D721Med (cell line): ENCODE measurements around the gene PPP3CA.

Experiments
- DNase-seq: peaks from one replicate; pipeline ENCODE4 v3.0.0; 2011; ENCODE audit warnings: low spot score; ENCODE audit not compliant: insufficient read length
- FAIRE-seq: peaks from 2 replicates; lab custom pipeline; 2011; peaks lifted over from hg19 to GRCh38; lab: Jason Lieb, UNC
- TF ChIP-seq, protein P1 (sequence below): IDR thresholded peaks from 2 replicates; pipeline ENCODE4 v1.5.1; 2012; ENCODE audit warnings: mild to moderate bottlenecking, control low read depth; ENCODE audit not compliant: insufficient read depth; ENCODE audit errors: missing control alignments

Gene PPP3CA

DNA sequence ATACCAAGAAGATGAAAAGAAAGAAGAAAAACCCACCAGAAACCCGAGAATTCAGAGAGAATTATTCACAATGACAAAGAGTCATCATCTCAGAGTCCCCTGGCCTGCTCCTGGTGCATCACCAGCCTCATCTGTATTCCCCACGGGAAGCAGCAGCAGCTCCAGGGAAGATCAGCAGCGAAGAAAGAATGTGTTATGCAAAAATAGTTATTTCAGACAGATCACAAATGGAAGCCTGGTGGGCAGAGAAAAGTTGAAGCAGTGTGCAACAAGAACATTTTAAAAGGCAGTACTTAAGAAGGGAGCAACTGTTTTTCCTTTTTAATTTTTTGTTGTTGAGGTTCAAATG, 189.2 kb downstream of the PPP3CA start:
- TF ChIP-seq, protein P1, sequence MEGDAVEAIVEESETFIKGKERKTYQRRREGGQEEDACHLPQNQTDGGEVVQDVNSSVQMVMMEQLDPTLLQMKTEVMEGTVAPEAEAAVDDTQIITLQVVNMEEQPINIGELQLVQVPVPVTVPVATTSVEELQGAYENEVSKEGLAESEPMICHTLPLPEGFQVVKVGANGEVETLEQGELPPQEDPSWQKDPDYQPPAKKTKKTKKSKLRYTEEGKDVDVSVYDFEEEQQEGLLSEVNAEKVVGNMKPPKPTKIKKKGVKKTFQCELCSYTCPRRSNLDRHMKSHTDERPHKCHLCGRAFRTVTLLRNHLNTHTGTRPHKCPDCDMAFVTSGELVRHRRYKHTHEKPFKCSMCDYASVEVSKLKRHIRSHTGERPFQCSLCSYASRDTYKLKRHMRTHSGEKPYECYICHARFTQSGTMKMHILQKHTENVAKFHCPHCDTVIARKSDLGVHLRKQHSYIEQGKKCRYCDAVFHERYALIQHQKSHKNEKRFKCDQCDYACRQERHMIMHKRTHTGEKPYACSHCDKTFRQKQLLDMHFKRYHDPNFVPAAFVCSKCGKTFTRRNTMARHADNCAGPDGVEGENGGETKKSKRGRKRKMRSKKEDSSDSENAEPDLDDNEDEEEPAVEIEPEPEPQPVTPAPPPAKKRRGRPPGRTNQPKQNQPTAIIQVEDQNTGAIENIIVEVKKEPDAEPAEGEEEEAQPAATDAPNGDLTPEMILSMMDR = no peak
- DNase-seq (no peak), FAIRE-seq (no peak)

DNA sequence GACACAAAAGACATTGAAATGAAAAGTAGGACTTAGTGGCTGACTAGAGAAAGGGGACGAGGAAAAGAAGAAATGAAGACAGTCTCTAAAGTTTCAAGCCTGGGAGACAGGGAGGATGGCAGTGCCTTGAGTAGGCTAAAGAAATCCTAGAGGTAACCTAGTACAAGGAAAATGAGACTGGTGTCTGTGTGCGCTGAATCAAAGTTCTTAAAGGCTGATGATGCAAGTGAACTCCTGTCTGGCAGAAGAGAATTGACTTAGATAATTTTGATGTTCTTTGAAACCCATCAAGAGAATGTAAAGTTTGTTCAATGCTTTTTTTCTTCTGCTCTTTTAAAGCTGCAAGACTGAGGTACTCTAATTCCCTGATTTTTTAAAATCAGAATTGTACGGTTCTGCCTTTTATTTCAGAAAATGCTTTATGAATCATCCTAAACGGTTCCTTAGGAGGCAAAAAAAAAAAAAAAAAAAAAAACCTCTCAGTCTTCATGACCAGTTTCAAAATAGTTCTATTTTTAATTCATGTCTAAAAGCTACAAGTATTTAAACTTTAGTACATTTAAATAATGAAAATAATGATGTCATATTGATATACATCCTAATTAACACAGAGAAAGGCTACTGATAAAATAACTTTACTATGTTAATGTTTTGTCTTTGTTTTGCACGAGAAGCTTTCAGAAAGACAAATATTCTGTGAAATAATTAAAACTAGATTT, 189.8 kb downstream of the PPP3CA start:
- FAIRE-seq = no peak
- no peak for DNase-seq
- TF ChIP-seq, protein P1 = no peak

DNA sequence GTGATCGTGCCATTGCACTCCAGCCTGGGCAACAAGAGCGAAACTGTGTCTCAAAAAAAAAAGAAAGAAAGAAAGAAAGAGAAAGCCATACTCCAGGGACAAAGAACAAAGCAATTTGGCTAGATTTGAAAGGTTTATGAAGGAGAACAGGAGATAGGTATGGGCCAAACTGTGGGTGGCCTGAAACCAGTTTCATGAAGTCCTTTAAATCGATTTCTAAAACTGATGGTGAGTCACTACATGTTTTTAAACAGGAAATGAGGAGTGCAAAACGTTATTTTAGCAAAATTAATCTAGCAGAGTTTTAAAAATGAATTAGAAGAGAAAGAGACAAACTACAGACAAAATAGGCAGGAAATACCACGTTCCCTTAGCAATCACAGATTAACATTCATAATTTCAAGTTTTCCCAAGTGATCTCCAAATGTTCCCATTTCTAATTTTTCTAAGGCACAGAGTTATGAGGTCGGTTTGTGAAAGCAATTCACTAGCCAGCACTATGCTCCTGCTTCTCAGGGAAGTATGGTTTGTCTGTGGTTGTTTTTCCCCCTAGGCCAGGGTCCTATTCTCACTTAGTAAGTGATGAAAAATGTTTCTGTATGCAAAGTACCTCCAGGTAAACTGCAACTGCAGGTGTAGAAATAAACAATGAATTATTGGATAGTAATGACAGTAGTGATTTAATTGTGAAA, 190.6 kb downstream of the PPP3CA start:
- TF ChIP-seq, protein P1 = no peak
- DNase-seq (no peak), FAIRE-seq (no peak)

DNA sequence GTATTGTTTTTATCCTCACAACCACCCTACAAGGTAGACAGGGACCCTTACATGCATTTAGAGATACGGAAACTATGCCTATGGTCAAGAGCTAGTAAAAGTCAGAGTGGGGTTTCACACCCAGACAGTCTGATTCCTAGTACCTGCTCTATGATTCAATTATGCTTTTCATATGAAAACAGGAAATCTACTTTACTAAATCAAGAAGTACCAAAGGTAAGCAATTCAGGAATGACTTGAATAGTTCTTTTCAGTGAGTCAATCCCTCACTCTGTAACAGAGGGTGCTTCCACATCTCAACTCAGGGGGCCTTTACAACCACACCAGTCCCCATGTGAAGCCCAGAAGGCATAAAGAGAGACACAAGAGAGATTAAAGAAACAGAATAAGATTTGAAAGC, 191.4 kb downstream of the PPP3CA start:
- no peak for DNase-seq
- TF ChIP-seq, protein P1 = no peak
- FAIRE-seq = no peak

DNA sequence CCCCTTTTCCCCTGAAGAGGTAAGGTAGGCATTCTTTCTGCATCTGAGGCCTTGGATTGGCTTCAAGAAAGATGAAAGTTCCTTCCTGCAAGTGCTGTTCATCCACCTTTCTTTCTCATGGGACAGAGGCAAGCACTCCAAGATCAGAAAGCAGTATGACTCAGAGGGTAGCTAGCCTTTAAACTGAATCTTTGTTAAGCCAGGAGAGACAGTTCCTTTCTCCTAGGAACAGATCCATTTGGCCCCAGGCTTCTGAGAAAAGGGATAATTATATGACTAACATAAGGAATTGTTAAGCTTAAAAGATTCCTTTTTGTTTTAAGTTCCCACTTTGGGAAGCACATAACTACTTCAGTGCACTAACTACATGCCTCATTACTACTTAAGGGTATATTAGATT, 192.0 kb downstream of the PPP3CA start:
- FAIRE-seq = no peak
- TF ChIP-seq, protein P1 = no peak
- no peak for DNase-seq

DNA sequence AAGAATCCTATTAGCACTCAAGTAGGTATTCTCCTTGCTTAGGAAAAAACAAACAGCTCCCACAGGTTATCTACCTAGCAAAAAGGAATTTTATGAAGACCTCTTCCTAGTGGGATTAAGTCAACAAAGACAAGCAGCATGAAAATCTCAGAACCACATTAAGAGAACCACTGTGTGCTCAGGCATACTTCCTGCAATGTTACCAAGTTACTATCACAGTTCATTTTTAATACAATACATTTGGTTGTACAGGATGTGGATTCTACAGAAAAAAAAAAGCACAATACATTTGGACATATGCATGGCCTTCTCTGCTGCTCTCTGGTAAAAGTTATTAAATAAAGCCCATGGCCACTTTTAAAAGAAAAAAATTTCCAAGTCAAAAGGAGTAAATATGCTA, 193.7 kb downstream of the PPP3CA start:
- FAIRE-seq (no peak), DNase-seq (no peak)
- TF ChIP-seq, protein P1 = no peak

DNA sequence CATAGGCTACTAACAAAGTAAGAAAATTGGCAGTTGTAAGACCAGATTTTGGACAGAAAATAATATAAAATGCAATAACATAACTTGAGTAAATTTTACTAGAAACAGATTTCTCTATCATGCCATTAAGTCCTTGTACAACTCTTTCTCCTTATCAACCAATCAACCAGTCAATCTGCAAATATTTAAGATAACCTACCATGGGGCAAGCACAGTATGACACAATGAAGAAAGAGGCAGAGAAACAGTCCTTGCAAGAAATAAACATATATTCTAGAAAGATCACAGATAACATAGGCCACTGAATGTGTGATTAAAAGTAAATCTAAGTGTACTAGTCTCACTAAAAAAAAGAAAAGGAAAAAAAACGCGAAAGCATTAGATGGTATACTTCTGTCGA, 194.8 kb downstream of the PPP3CA start:
- FAIRE-seq (no peak), DNase-seq (no peak)
- TF ChIP-seq, protein P1 = no peak
